Liver (tissue), 3 donors: ENCODE results near the gene LRRC37A3.

Source experiments
- RAD21 ChIP-seq, 2 donors: IDR thresholded peaks; 2 replicates each; pipeline ENCODE4 v1.6.1; 2016; ENCODE audit warnings: antibody characterized with exemption in 2 of 2, mild to moderate bottlenecking in 2 of 2
- TAF1 ChIP-seq: conservative IDR thresholded peaks from 2 replicates; pipeline ENCODE4 v1.6.1; 2016; ENCODE audit warnings: antibody characterized with exemption, mild to moderate bottlenecking
- TF ChIP-seq, protein P1 (sequence below): fragments of 150-350 bp; IDR thresholded peaks from 2 replicates; pipeline ENCODE4 v1.5.1; 2017; ENCODE audit warnings: improper control_type of control experiment, low read depth, low read length; ENCODE audit not compliant: missing input control
- TF ChIP-seq, protein P2 (sequence below): IDR thresholded peaks from 2 replicates; pipeline ENCODE4 v1.6.1; 2016; ENCODE audit warnings: antibody characterized with exemption
- donor health status: healthy.
- donor health status: healthy.

GRCh38 chr17:64964796-64965195 is 45.5 kb upstream of the LRRC37A3 start:
- TF ChIP-seq, protein P1, sequence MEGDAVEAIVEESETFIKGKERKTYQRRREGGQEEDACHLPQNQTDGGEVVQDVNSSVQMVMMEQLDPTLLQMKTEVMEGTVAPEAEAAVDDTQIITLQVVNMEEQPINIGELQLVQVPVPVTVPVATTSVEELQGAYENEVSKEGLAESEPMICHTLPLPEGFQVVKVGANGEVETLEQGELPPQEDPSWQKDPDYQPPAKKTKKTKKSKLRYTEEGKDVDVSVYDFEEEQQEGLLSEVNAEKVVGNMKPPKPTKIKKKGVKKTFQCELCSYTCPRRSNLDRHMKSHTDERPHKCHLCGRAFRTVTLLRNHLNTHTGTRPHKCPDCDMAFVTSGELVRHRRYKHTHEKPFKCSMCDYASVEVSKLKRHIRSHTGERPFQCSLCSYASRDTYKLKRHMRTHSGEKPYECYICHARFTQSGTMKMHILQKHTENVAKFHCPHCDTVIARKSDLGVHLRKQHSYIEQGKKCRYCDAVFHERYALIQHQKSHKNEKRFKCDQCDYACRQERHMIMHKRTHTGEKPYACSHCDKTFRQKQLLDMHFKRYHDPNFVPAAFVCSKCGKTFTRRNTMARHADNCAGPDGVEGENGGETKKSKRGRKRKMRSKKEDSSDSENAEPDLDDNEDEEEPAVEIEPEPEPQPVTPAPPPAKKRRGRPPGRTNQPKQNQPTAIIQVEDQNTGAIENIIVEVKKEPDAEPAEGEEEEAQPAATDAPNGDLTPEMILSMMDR, result no peak
- TF ChIP-seq TAF1, result no peak
- TF ChIP-seq, protein P2, sequence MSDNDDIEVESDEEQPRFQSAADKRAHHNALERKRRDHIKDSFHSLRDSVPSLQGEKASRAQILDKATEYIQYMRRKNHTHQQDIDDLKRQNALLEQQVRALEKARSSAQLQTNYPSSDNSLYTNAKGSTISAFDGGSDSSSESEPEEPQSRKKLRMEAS, result no peak
- TF ChIP-seq RAD21 (IDR thresholded peaks at IDR 0.05), result no peak
